Liver (tissue), 9 donors: ENCODE results near the gene PER1. TPM values are rescaled to one million over a fixed set of nuclear protein-coding genes. Genes with fewer than 3 reads are reported as not detected.

Experiments used
- DNase-seq: peaks from one replicate; pipeline ENCODE4 v3.0.0-alpha.2; 2017; ENCODE audit warnings: low spot score
- H3K27ac ChIP-seq, 2 donors: one replicate each; pipeline ENCODE4 v1.7.0; 2013; ENCODE audit warnings: inconsistent platforms in 2 of 2, low read length in 2 of 2, control low read depth in 1 of 2, low read depth in 1 of 2, mild to moderate bottlenecking in 1 of 2
- H3K27me3 ChIP-seq, 4 donors: one replicate each; pipeline versions ENCODE4 v1.6.1 to v1.7.0; 2013; ENCODE audit warnings: low read length in 3 of 4, inconsistent platforms in 1 of 4, mild to moderate bottlenecking in 1 of 4, moderate library complexity in 1 of 4; ENCODE audit not compliant: control insufficient read depth in 4 of 4, insufficient read depth in 4 of 4
- H3K36me3 ChIP-seq, 4 donors: one replicate each; pipeline versions ENCODE4 v1.6.1 to v1.7.0; 2013; ENCODE audit warnings: low read length in 3 of 4, mild to moderate bottlenecking in 3 of 4, low read depth in 1 of 4, moderate library complexity in 1 of 4; ENCODE audit not compliant: control insufficient read depth in 4 of 4, insufficient read depth in 3 of 4
- H3K4me1 ChIP-seq, 4 donors: one replicate each; pipeline versions ENCODE4 v1.6.1 to v1.7.0; 2013; ENCODE audit warnings: low read length in 3 of 4, mild to moderate bottlenecking in 3 of 4, moderate library complexity in 1 of 4; ENCODE audit not compliant: control insufficient read depth in 4 of 4, insufficient read depth in 4 of 4
- H3K4me3 ChIP-seq, 3 donors: one replicate each; pipeline versions ENCODE4 v1.6.1 to v1.7.0; 2013; ENCODE audit warnings: low read length in 3 of 3, control low read depth in 1 of 3, low read depth in 1 of 3, mild to moderate bottlenecking in 1 of 3
- H3K9ac ChIP-seq, 2 donors: one replicate each; pipeline ENCODE4 v1.7.0; 2013; ENCODE audit warnings: low read length in 2 of 2, mild to moderate bottlenecking in 2 of 2, moderate library complexity in 2 of 2, control low read depth in 1 of 2, low read depth in 1 of 2
- H3K9me3 ChIP-seq, 4 donors: one replicate each; pipeline versions ENCODE4 v1.6.1 to v1.7.0; 2013; ENCODE audit warnings: low read length in 3 of 4; ENCODE audit not compliant: control insufficient read depth in 4 of 4
- CTCF ChIP-seq: fragments of 150-350 bp; IDR thresholded peaks from 2 replicates; pipeline ENCODE4 v1.5.1; 2017; ENCODE audit warnings: improper control_type of control experiment, low read depth, low read length; ENCODE audit not compliant: missing input control
- EGR1 ChIP-seq, 2 donors: IDR thresholded peaks; 2 replicates each; pipeline ENCODE4 v1.6.1; 2016 to 2018; ENCODE audit warnings: antibody characterized with exemption in 2 of 2, low read depth in 2 of 2
- FOXA2 ChIP-seq: IDR thresholded peaks from 2 replicates; pipeline ENCODE4 v1.6.1; 2016; ENCODE audit warnings: antibody characterized with exemption
- GABPA ChIP-seq, 2 donors: IDR thresholded peaks in 1 of 2; conservative IDR thresholded peaks in 1 of 2; 2 replicates each; pipeline ENCODE4 v1.6.1; 2016; ENCODE audit warnings: antibody characterized with exemption in 2 of 2, mild to moderate bottlenecking in 1 of 2, moderate library complexity in 1 of 2
- HNF4A ChIP-seq, 2 donors: conservative IDR thresholded peaks; 2 replicates each; pipeline ENCODE4 v1.6.1; 2016; ENCODE audit warnings: antibody characterized with exemption in 2 of 2, mild to moderate bottlenecking in 2 of 2
- HNF4G ChIP-seq: IDR thresholded peaks from 2 replicates; pipeline ENCODE4 v1.6.1; 2016; ENCODE audit warnings: antibody characterized with exemption
- JUND ChIP-seq, 2 donors: IDR thresholded peaks; 2 replicates each; pipeline ENCODE4 v1.6.1; 2016; ENCODE audit warnings: antibody characterized with exemption in 2 of 2
- NR2F2 ChIP-seq: IDR thresholded peaks from 2 replicates; pipeline ENCODE4 v1.6.1; 2016; ENCODE audit warnings: antibody characterized with exemption
- RAD21 ChIP-seq, 2 donors: IDR thresholded peaks; 2 replicates each; pipeline ENCODE4 v1.6.1; 2016; ENCODE audit warnings: antibody characterized with exemption in 2 of 2, mild to moderate bottlenecking in 2 of 2
- REST ChIP-seq: IDR thresholded peaks from 2 replicates; pipeline ENCODE4 v1.6.1; 2016; ENCODE audit warnings: antibody characterized with exemption, mild to moderate bottlenecking
- SP1 ChIP-seq: IDR thresholded peaks from 2 replicates; pipeline ENCODE4 v1.6.1; 2018; ENCODE audit warnings: antibody characterized with exemption, mild to moderate bottlenecking
- TAF1 ChIP-seq: conservative IDR thresholded peaks from 2 replicates; pipeline ENCODE4 v1.6.1; 2016; ENCODE audit warnings: antibody characterized with exemption, mild to moderate bottlenecking
- YY1 ChIP-seq: IDR thresholded peaks from 2 replicates; pipeline ENCODE4 v1.6.1; 2016; ENCODE audit warnings: antibody characterized with exemption, mild to moderate bottlenecking
- WGBS: extraction: QIAGEN DNeasy Blood & Tissue Kit; methylation state at CpG from one replicate; pipeline ENCODE4 v1.1.7; 2013; 5-methylcytosine and 5-hydroxymethylcytosine counted together
- polyA plus RNA-seq, 2 donors: library from polyadenylated mRNA; stranded (reverse) in 1 of 2; unstranded in 1 of 2; fragments of 200-250 nt in 1 of 2; fragments of >200 nt in 1 of 2; fragmentation: Nextera tagmentation in 1 of 2; extraction: Ambion mirVana in 1 of 2; gene quantifications; one replicate each; pipeline versions ENCODE4 v1.2.1 to v1.2.3, GENCODE V29; 2013 to 2015
- total RNA-seq, 2 donors: library from RNA; depleted of rRNA; stranded (reverse); fragments of >200 nt; gene quantifications; one replicate each; pipeline ENCODE4 v1.2.3, GENCODE V29; 2014
- TF ChIP-seq, protein P1 (sequence below): IDR thresholded peaks from 2 replicates; pipeline ENCODE4 v1.6.1; 2016; ENCODE audit warnings: antibody characterized with exemption
- TF ChIP-seq, protein P2 (sequence below): IDR thresholded peaks from 2 replicates; pipeline ENCODE4 v1.6.1; 2016; ENCODE audit warnings: antibody characterized with exemption
- TF ChIP-seq, protein P3 (sequence below): IDR thresholded peaks from 2 replicates; pipeline ENCODE4 v1.6.1; 2016; ENCODE audit warnings: antibody characterized with exemption
- donor health status: healthy.
- donor health status: healthy.
- donor health status: healthy.
- donor health status: healthy.
- donor health status: healthy.

Gene PER1
- total and polyA plus RNA-seq, 4 donors, result 10.1 to 71.6 (median 29.7) TPM

DNA sequence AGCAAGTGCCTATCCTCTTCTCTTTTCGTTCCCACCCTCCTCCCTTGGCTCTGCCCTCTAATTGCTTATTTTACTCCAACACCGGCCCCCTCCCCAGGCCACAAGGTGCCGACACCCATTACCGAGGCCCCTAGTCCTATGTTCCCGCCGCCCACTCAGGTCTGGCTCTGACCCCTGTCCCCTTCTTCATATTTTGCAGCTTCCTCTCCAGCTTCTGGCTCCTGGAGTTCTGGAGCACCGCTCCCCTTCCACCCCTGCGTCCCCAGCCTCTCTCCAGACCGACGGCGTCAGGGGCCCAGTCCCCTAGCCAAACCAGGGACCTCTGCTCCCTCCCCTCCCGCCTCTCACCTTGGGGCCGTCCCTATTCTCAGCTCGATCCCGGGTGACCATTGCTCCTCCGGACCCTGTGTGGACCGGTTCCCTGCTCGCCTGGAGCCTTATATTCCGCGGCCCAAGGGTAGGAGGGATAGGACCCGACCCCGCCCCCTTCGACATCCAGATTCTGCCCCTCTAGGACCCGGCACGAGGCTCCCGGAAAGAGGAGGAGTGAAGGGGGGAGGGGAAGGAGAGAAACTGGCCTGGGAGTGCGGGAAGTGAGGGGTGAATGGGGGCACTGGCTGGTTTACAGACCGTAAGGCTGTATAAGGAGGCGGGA lies 28.4 kb downstream of the PER1 start, which contains the start of gene HES7:
Gene HES7, minus strand, starts transcription at position 412 of the 655 bp plus-strand sequence. Its CDS starts 22 bp downstream, at position 390.
- WGBS, result 2% methylated on average over 29 of the region's 29 CpGs
- H3K4me3 ChIP-seq, result peak within 1 kb of the TSS in 1 of 3 donors; percentile 40
- TF ChIP-seq FOXA2 (no peak), HNF4G (no peak), RAD21 (IDR thresholded peaks at IDR 0.05) (no peak), JUND (IDR thresholded peaks at IDR 0.05) (no peak), NR2F2 (no peak), YY1 (no peak), SP1 (no peak), EGR1 (IDR thresholded peaks at IDR 0.05; ENCODE audit: low read depth in 2 of 2) (no peak), TAF1 (no peak), REST (no peak), GABPA (IDR thresholded peaks at IDR 0.05 in 1 of 2, conservative IDR thresholded peaks at IDR 0.05 in 1 of 2) (no peak), HNF4A (conservative IDR thresholded peaks at IDR 0.05) (no peak), CTCF (no peak)
- TF ChIP-seq, protein P1, sequence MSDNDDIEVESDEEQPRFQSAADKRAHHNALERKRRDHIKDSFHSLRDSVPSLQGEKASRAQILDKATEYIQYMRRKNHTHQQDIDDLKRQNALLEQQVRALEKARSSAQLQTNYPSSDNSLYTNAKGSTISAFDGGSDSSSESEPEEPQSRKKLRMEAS, result no peak
- TF ChIP-seq, protein P2, sequence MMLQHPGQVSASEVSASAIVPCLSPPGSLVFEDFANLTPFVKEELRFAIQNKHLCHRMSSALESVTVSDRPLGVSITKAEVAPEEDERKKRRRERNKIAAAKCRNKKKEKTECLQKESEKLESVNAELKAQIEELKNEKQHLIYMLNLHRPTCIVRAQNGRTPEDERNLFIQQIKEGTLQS, result no peak
- TF ChIP-seq, protein P3, sequence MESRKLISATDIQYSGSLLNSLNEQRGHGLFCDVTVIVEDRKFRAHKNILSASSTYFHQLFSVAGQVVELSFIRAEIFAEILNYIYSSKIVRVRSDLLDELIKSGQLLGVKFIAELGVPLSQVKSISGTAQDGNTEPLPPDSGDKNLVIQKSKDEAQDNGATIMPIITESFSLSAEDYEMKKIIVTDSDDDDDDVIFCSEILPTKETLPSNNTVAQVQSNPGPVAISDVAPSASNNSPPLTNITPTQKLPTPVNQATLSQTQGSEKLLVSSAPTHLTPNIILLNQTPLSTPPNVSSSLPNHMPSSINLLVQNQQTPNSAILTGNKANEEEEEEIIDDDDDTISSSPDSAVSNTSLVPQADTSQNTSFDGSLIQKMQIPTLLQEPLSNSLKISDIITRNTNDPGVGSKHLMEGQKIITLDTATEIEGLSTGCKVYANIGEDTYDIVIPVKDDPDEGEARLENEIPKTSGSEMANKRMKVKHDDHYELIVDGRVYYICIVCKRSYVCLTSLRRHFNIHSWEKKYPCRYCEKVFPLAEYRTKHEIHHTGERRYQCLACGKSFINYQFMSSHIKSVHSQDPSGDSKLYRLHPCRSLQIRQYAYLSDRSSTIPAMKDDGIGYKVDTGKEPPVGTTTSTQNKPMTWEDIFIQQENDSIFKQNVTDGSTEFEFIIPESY, result no peak
- H3K9me3 ChIP-seq, result no peaks in the 10 kb centered on the region
- peaks cover 26 to 69% (median 58%) of the 10 kb centered on the region in 4 donors for H3K4me1 ChIP-seq
- no peaks in the 10 kb centered on the region for H3K36me3 ChIP-seq
- no peak within 1 kb of the TSS for H3K9ac ChIP-seq
- no peak within 1 kb of the TSS for H3K27ac ChIP-seq
- peaks cover 5 to 16% (median 7%) of the 10 kb centered on the region in 4 donors for H3K27me3 ChIP-seq
- DNase-seq, result no peak
